Measurements from ENCODE around the gene NAA50.

Gene NAA50

GRCh38 chr3:113736548-113737089 lies 9.4 kb downstream of the NAA50 start:
- peak; percentile 40 for DNase-seq (ENCODE audit: extremely low spot score)
- ChIA-PET CTCF (interaction anchor here (0.6 to 3.6 kb wide), 37 partner anchors 9 to 683 kb away, joined by 3 to 64 read pairs (median 4); partner anchors contain the start of genes ATP6V1A and NAA50), POLR2A (interaction anchor here (0.9 kb wide), 1 partner anchor 8 kb away, joined by 4 read pairs; no protein-coding TSS in a partner anchor)
- peak; percentile 65 for TF ChIP-seq CTCF (IDR thresholded peaks at IDR 0.05; ENCODE audit: control extremely low read depth, extremely low read depth, low read depth, missing control alignments)

GRCh38 chr3:113731694-113732093 lies 14.4 kb downstream of the NAA50 start:
- ChIA-PET CTCF (interaction anchor here (0.8 to 2.5 kb wide), 5 partner anchors 11 to 26 kb away, joined by 3 to 13 read pairs (median 4); partner anchors contain the start of gene NAA50), POLR2A (no interaction called here)
- DNase-seq (ENCODE audit: extremely low spot score): no peak
- TF ChIP-seq CTCF (IDR thresholded peaks at IDR 0.05; ENCODE audit: control extremely low read depth, extremely low read depth, low read depth, missing control alignments): no peak

GRCh38 chr3:113730550-113730949 lies 15.5 kb downstream of the NAA50 start:
- ChIA-PET POLR2A (no interaction called here), CTCF (interaction anchor here (1.0 to 2.4 kb wide), 6 partner anchors 9 to 347 kb away, joined by 3 to 12 read pairs (median 5); partner anchors contain the start of genes ATP6V1A and NAA50)
- DNase-seq (ENCODE audit: extremely low spot score): no peak
- no peak for TF ChIP-seq CTCF (IDR thresholded peaks at IDR 0.05; ENCODE audit: control extremely low read depth, extremely low read depth, low read depth, missing control alignments)

GRCh38 chr3:113728661-113729060 lies 17.4 kb downstream of the NAA50 start:
- CTCF ChIA-PET: interaction anchor here (1.0 to 5.9 kb wide), 8 partner anchors 7 to 690 kb away, joined by 3 to 35 read pairs (median 7); partner anchors contain the start of genes ATP6V1A and NAA50
- no peak for DNase-seq (ENCODE audit: extremely low spot score)
- TF ChIP-seq CTCF (IDR thresholded peaks at IDR 0.05; ENCODE audit: control extremely low read depth, extremely low read depth, low read depth, missing control alignments): no peak
- POLR2A ChIA-PET: interaction anchor here (0.7 kb wide), 1 partner anchor 13 kb away, joined by 3 read pairs; no protein-coding TSS in a partner anchor

- DNase-seq (ENCODE audit: extremely low spot score): no peak
- TF ChIP-seq CTCF (IDR thresholded peaks at IDR 0.05; ENCODE audit: control extremely low read depth, extremely low read depth, low read depth, missing control alignments): no peak
- ChIA-PET POLR2A (no interaction called here), CTCF (interaction anchor here (1.0 to 3.0 kb wide), 7 partner anchors 8 to 144 kb away, joined by 3 to 17 read pairs (median 4); partner anchors contain the start of gene USF3)
Observed at GRCh38 chr3:113721636-113722035, 24.4 kb downstream of the NAA50 start.

GRCh38 chr3:113719758-113720157 lies 26.3 kb downstream of the NAA50 start:
- no peak for DNase-seq (ENCODE audit: extremely low spot score)
- ChIA-PET POLR2A (no interaction called here), CTCF (interaction anchor here (1.6 to 3.0 kb wide), 4 partner anchors 10 to 17 kb away, joined by 4 to 17 read pairs (median 8); no protein-coding TSS in a partner anchor)
- no peak for TF ChIP-seq CTCF (IDR thresholded peaks at IDR 0.05; ENCODE audit: control extremely low read depth, extremely low read depth, low read depth, missing control alignments)

All from GM10248 (cell line).